Measurements from ENCODE around the gene OR2AG2. TPM values are rescaled to one million over a fixed set of nuclear protein-coding genes. Genes with fewer than 3 reads are reported as not detected.

OR2AG2 gene, protein sequence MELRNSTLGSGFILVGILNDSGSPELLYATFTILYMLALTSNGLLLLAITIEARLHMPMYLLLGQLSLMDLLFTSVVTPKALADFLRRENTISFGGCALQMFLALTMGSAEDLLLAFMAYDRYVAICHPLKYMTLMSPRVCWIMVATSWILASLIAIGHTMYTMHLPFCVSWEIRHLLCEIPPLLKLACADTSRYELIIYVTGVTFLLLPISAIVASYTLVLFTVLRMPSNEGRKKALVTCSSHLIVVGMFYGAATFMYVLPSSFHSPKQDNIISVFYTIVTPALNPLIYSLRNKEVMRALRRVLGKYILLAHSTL
- total RNA-seq, result 0.11 and 0.39 TPM in 2 replicates

DNA sequence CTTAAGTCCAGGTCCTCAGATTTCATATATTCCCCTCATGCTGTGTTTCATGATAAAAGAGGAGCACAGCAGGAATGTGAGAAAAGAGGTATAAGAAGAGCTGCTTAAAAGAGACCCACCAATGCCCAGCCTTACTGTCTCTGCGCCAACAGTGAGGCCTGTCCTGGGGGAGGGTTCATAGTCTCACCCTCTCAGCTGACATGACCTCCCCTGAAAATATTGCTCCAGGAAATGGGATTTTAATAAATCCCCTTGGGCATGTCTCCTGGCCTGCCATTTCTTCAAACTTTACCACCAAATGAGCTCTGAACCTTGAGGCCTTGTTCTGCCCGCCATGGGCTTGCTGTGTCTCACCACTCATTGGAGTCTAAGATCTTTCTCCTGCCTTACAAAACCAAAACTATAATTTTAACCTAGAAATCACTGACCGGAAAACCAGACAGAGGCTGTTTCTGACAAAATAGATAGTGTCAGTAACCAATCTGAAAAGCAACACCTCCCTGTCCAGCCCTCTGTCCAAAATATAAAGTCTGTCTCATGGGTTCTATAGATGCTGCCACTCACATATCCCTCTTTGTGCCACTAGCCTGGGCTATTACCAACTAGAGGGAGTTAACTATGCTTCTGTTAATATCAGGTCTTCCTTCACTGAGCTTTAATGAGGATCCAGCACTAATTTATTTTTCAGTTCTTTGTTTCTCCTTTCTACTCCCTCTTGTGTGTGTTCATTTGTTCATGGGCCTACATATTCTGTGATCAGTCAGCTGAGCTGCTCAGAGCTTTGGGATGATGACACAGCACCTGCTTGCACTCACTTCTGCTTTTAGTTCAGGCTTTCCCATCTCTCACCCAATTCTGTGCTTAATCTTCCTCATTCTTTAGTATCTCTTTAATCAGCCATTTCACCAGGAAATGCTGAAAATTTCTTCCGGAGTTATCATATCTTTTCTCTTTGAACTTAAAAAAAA lies at the start of gene OR2AG2:
OR2AG2 (minus strand) TSS at position 51 of the 968 bp plus-strand sequence. CDS start 3,019 bp downstream, outside the sequence.

DNA sequence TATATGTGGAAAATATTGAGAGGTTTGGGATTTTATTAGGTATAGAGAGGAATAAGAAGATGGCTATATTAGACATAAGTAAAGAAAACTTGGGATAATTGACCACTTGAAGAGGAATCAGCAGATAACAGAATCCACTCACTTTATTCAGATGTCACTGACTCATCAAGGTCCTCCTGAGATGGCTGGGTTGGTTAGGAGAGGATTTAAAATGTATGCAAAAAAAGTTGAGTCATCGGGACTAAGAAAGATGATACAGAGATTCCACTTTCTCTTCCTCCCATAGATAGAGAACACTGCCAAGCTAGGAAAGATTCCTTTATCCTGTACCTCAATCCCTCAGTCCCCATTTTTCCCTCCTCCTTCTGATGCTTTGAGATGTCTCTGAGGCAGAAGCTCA lies 27.6 kb upstream of the OR2AG2 start, which contains the start of gene OR6A2:
OR6A2 (minus strand) TSS at position 288 of the 400 bp plus-strand sequence. CDS start 3,981 bp downstream, outside the sequence.

DNA sequence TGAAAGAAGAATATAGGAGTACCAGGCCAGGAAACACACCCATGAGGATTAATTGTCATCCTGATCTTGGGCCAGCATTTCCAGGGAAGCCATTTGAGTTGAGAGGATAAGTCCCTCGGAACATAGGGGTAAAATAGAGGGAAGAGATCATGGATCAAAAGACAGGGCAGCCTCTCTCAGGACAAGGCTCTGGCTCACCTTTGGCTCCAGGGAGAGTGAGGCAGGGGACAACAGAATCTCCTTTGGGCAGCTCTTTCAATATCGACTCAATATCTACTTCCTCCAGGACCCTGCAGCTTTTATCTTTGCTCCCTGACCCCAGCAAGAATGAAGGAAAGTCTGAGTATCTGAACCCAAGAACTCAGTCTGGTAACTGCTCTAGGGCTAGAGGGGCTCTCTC lies 10.9 kb upstream of the OR2AG2 start, which contains the start of gene OR2AG1:
OR2AG1 (plus strand) TSS at position 301 of the 400 bp plus-strand sequence. CDS start 2,018 bp downstream, outside the sequence.

Other genes with a start within 250 kb of the OR2AG2 start
- gene RRP8, start 168.4 kb downstream of the OR2AG2 start, total RNA-seq, result 7.5 and 10.4 TPM in 2 replicates
- 124 and 169 TPM in 2 replicates for gene ILK, start 168.2 kb downstream of the OR2AG2 start, total RNA-seq
- gene TAF10, start 159.8 kb downstream of the OR2AG2 start, total RNA-seq, result 23.6 and 35.0 TPM in 2 replicates
- gene TPP1, start 152.6 kb downstream of the OR2AG2 start, total RNA-seq, result 40.0 and 51.0 TPM in 2 replicates
- gene DCHS1, start 116.2 kb downstream of the OR2AG2 start, total RNA-seq, result 0.33 and 8.2 TPM in 2 replicates
- gene MRPL17, start 88.6 kb downstream of the OR2AG2 start, total RNA-seq, result 36.5 and 37.7 TPM in 2 replicates
- not detected in 2 replicates for gene OR2AG1, start 11.0 kb upstream of the OR2AG2 start, total RNA-seq
- gene OR6A2, start 27.7 kb upstream of the OR2AG2 start, total RNA-seq, result 0.11 and 0.39 TPM in 2 replicates
- gene OR10A5, start 73.7 kb upstream of the OR2AG2 start, total RNA-seq, result not detected in 2 replicates
- gene OR10A2, start 91.1 kb upstream of the OR2AG2 start, total RNA-seq, result not detected in 2 replicates
- not detected in 2 replicates for gene OR10A4, start 104.6 kb upstream of the OR2AG2 start, total RNA-seq
- 0.22 and 0.79 TPM in 2 replicates for gene OR2D2, start 120.5 kb upstream of the OR2AG2 start, total RNA-seq
- not detected in 2 replicates for gene OR2D3, start 149.0 kb upstream of the OR2AG2 start, total RNA-seq
- gene ZNF215, start 154.4 kb upstream of the OR2AG2 start, total RNA-seq, result 2.7 and 3.9 TPM in 2 replicates
- gene ZNF214, start 248.4 kb upstream of the OR2AG2 start, total RNA-seq, result 1.7 and 4.3 TPM in 2 replicates
- under 0.01 TPM in 1 of 2 replicates, not detected in the other for gene NLRP14, start 248.5 kb upstream of the OR2AG2 start, total RNA-seq

Measured in placental epithelial cell (primary cell).